GM23248 (cell line): Measurements from ENCODE around the gene TOPBP1.

Experiments
- EZH2 ChIP-seq: fragments of 200-600 bp; sonication (generic); IDR thresholded peaks from 2 replicates; pipeline ENCODE4 v1.6.1; 2018; ENCODE audit warnings: antibody characterized with exemption, mild to moderate bottlenecking; ENCODE audit not compliant: insufficient read depth, poor library complexity, severe bottlenecking
- EZH2phosphoT487 ChIP-seq: fragments of 200-600 bp; sonication (generic); IDR thresholded peaks from 2 replicates; pipeline ENCODE4 v1.6.1; 2018; ENCODE audit warnings: antibody characterized with exemption, moderate library complexity, mild to moderate bottlenecking, low read depth; ENCODE audit not compliant: insufficient read depth

DNA sequence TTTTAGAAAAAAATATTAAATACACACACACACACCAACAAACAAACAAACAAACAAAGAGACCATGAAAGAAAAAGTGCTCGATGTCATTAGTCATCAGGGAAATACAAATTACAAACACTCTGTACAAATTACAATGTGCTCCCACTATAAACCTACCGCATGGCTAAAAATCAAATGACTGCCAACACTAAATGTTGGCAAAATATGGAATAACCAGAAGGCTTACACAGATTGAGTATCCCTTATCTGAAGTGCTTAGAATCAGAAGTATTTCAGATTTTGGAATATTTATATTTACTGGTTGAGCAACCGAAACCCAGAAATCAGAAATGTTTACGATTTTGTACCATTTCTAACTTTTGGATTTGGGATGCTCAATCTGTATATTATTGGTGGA, 54.8 kb downstream of the TOPBP1 start:
- TF ChIP-seq EZH2, result no peak
- no peak for TF ChIP-seq EZH2phosphoT487
